Measurements from ENCODE around the gene EIF4E1B. TPM values are rescaled to one million over a fixed set of nuclear protein-coding genes. Genes with fewer than 3 reads are reported as not detected.

Gene EIF4E1B
- polyA plus RNA-seq, 2 donors = not detected

GRCh38 chr5:176624938-176625337 is 5.5 kb upstream of the EIF4E1B start:
- Histone ChIP-seq H3K27me3 (ENCODE audit: control insufficient read depth in 1 of 2, insufficient read depth in 2 of 2, low read length in 2 of 2) (peaks cover 0 to 14% of the 10 kb centered on the region in 2 donors), H3K4me3 (ENCODE audit: low read depth in 1 of 2, low read length in 2 of 2) (no peak overlapping the region), H3K27ac (ENCODE audit: low read depth in 2 of 2, low read length in 1 of 2) (no peak overlapping the region), H3K36me3 (ENCODE audit: control insufficient read depth in 2 of 2, insufficient read depth in 2 of 2, low read length in 1 of 2) (no peaks in the 10 kb centered on the region), H3K9me3 (ENCODE audit: control insufficient read depth in 2 of 2, insufficient read depth in 1 of 2, low read depth in 1 of 2, low read length in 1 of 2) (no peaks in the 10 kb centered on the region), H3K4me1 (ENCODE audit: control insufficient read depth in 2 of 2, insufficient read depth in 2 of 2, low read length in 1 of 2) (peaks cover 9 to 10% of the 10 kb centered on the region in 2 donors)
- WGBS, 2 donors = 65 to 66% methylated on average over 9 of the region's 9 CpGs

GRCh38 chr5:176625512-176625911 is 5.0 kb upstream of the EIF4E1B start:
- H3K27ac ChIP-seq (ENCODE audit: low read depth in 2 of 2, low read length in 1 of 2) = no peak overlapping the region
- H3K9me3 ChIP-seq (ENCODE audit: control insufficient read depth in 2 of 2, insufficient read depth in 1 of 2, low read depth in 1 of 2, low read length in 1 of 2) = no peaks in the 10 kb centered on the region
- no peak overlapping the region for H3K4me3 ChIP-seq (ENCODE audit: low read depth in 1 of 2, low read length in 2 of 2)
- 63 to 66% methylated on average over 2 of the region's 2 CpGs for WGBS, 2 donors
- H3K4me1 ChIP-seq (ENCODE audit: control insufficient read depth in 2 of 2, insufficient read depth in 2 of 2, low read length in 1 of 2) = peaks cover 12% of the 10 kb centered on the region in 2 donors
- no peaks in the 10 kb centered on the region for H3K36me3 ChIP-seq (ENCODE audit: control insufficient read depth in 2 of 2, insufficient read depth in 2 of 2, low read length in 1 of 2)
- peaks cover 0 to 9% of the 10 kb centered on the region in 2 donors for H3K27me3 ChIP-seq (ENCODE audit: control insufficient read depth in 1 of 2, insufficient read depth in 2 of 2, low read length in 2 of 2)

GRCh38 chr5:176625966-176626875 is 4.3 kb upstream of the EIF4E1B start:
- H3K27ac ChIP-seq (ENCODE audit: low read depth in 2 of 2, low read length in 1 of 2) = no peak overlapping the region
- no peak overlapping the region for H3K4me3 ChIP-seq (ENCODE audit: low read depth in 1 of 2, low read length in 2 of 2)
- peaks cover 12 to 16% of the 10 kb centered on the region in 2 donors for H3K4me1 ChIP-seq (ENCODE audit: control insufficient read depth in 2 of 2, insufficient read depth in 2 of 2, low read length in 1 of 2)
- H3K27me3 ChIP-seq (ENCODE audit: control insufficient read depth in 1 of 2, insufficient read depth in 2 of 2, low read length in 2 of 2) = peaks cover 0 to 7% of the 10 kb centered on the region in 2 donors
- no peaks in the 10 kb centered on the region for H3K9me3 ChIP-seq (ENCODE audit: control insufficient read depth in 2 of 2, insufficient read depth in 1 of 2, low read depth in 1 of 2, low read length in 1 of 2)
- no peaks in the 10 kb centered on the region for H3K36me3 ChIP-seq (ENCODE audit: control insufficient read depth in 2 of 2, insufficient read depth in 2 of 2, low read length in 1 of 2)
- 36 to 40% methylated on average over 25 of the region's 25 CpGs for WGBS, 2 donors

GRCh38 chr5:176626876-176627236 is 3.6 kb upstream of the EIF4E1B start:
- H3K27me3 ChIP-seq (ENCODE audit: control insufficient read depth in 1 of 2, insufficient read depth in 2 of 2, low read length in 2 of 2) = peaks cover 0 to 7% of the 10 kb centered on the region in 2 donors
- H3K4me1 ChIP-seq (ENCODE audit: control insufficient read depth in 2 of 2, insufficient read depth in 2 of 2, low read length in 1 of 2) = peaks cover 12 to 16% of the 10 kb centered on the region in 2 donors
- no peak overlapping the region for H3K27ac ChIP-seq (ENCODE audit: low read depth in 2 of 2, low read length in 1 of 2)
- H3K9me3 ChIP-seq (ENCODE audit: control insufficient read depth in 2 of 2, insufficient read depth in 1 of 2, low read depth in 1 of 2, low read length in 1 of 2) = no peaks in the 10 kb centered on the region
- H3K36me3 ChIP-seq (ENCODE audit: control insufficient read depth in 2 of 2, insufficient read depth in 2 of 2, low read length in 1 of 2) = no peaks in the 10 kb centered on the region
- H3K4me3 ChIP-seq (ENCODE audit: low read depth in 1 of 2, low read length in 2 of 2) = no peak overlapping the region
- WGBS, 2 donors = 35 to 38% methylated on average over 7 of the region's 7 CpGs

- no peak overlapping the region for H3K27ac ChIP-seq (ENCODE audit: low read depth in 2 of 2, low read length in 1 of 2)
- no peaks in the 10 kb centered on the region for H3K36me3 ChIP-seq (ENCODE audit: control insufficient read depth in 2 of 2, insufficient read depth in 2 of 2, low read length in 1 of 2)
- H3K4me1 ChIP-seq (ENCODE audit: control insufficient read depth in 2 of 2, insufficient read depth in 2 of 2, low read length in 1 of 2) = peaks cover 12 to 16% of the 10 kb centered on the region in 2 donors
- H3K27me3 ChIP-seq (ENCODE audit: control insufficient read depth in 1 of 2, insufficient read depth in 2 of 2, low read length in 2 of 2) = peaks cover 0 to 7% of the 10 kb centered on the region in 2 donors
- H3K9me3 ChIP-seq (ENCODE audit: control insufficient read depth in 2 of 2, insufficient read depth in 1 of 2, low read depth in 1 of 2, low read length in 1 of 2) = no peaks in the 10 kb centered on the region
- no peak overlapping the region for H3K4me3 ChIP-seq (ENCODE audit: low read depth in 1 of 2, low read length in 2 of 2)
- 62 to 75% methylated on average over 5 of the region's 5 CpGs for WGBS, 2 donors
These were observed 2.9 kb upstream of the EIF4E1B start for GRCh38 chr5:176627582-176627981.

GRCh38 chr5:176628406-176629228 is 1.9 kb upstream of the EIF4E1B start:
- Histone ChIP-seq H3K4me3 (ENCODE audit: low read depth in 1 of 2, low read length in 2 of 2) (no peak overlapping the region), H3K27ac (ENCODE audit: low read depth in 2 of 2, low read length in 1 of 2) (no peak overlapping the region), H3K36me3 (ENCODE audit: control insufficient read depth in 2 of 2, insufficient read depth in 2 of 2, low read length in 1 of 2) (no peaks in the 10 kb centered on the region), H3K27me3 (ENCODE audit: control insufficient read depth in 1 of 2, insufficient read depth in 2 of 2, low read length in 2 of 2) (peaks cover 0 to 7% of the 10 kb centered on the region in 2 donors), H3K4me1 (ENCODE audit: control insufficient read depth in 2 of 2, insufficient read depth in 2 of 2, low read length in 1 of 2) (peaks cover 12 to 16% of the 10 kb centered on the region in 2 donors), H3K9me3 (ENCODE audit: control insufficient read depth in 2 of 2, insufficient read depth in 1 of 2, low read depth in 1 of 2, low read length in 1 of 2) (no peaks in the 10 kb centered on the region)
- 50 to 52% methylated on average over 13 of the region's 13 CpGs for WGBS, 2 donors

- 8 to 9% methylated on average over 33 to 34 of the region's 34 CpGs for WGBS, 2 donors
- peaks cover 0 to 7% of the 10 kb centered on the region in 2 donors for H3K27me3 ChIP-seq (ENCODE audit: control insufficient read depth in 1 of 2, insufficient read depth in 2 of 2, low read length in 2 of 2)
These were observed 1.1 kb upstream of the EIF4E1B start for GRCh38 chr5:176629317-176629852.

GRCh38 chr5:176630681-176631222 is 277 bp downstream of the EIF4E1B start:
- H3K4me1 ChIP-seq (ENCODE audit: control insufficient read depth in 2 of 2, insufficient read depth in 2 of 2, low read length in 1 of 2) = peaks cover 12 to 16% of the 10 kb centered on the region in 2 donors
- H3K36me3 ChIP-seq (ENCODE audit: control insufficient read depth in 2 of 2, insufficient read depth in 2 of 2, low read length in 1 of 2) = no peaks in the 10 kb centered on the region
- no peak overlapping the region for H3K27ac ChIP-seq (ENCODE audit: low read depth in 2 of 2, low read length in 1 of 2)
- H3K27me3 ChIP-seq (ENCODE audit: control insufficient read depth in 1 of 2, insufficient read depth in 2 of 2, low read length in 2 of 2) = peaks cover 0 to 7% of the 10 kb centered on the region in 2 donors
- H3K4me3 ChIP-seq (ENCODE audit: low read depth in 1 of 2, low read length in 2 of 2) = peak overlapping the region in 1 of 2 donors; percentile 17
- WGBS, 2 donors = 6 to 10% methylated on average over 20 of the region's 20 CpGs
- peaks cover 0 to 3% of the 10 kb centered on the region in 2 donors for H3K9me3 ChIP-seq (ENCODE audit: control insufficient read depth in 2 of 2, insufficient read depth in 1 of 2, low read depth in 1 of 2, low read length in 1 of 2)

More at GRCh38 chr5:176629317-176629852, 1.1 kb upstream of the EIF4E1B start:
- Histone ChIP-seq H3K27ac (ENCODE audit: low read depth in 2 of 2, low read length in 1 of 2) (no peak overlapping the region), H3K36me3 (ENCODE audit: control insufficient read depth in 2 of 2, insufficient read depth in 2 of 2, low read length in 1 of 2) (no peaks in the 10 kb centered on the region), H3K9me3 (ENCODE audit: control insufficient read depth in 2 of 2, insufficient read depth in 1 of 2, low read depth in 1 of 2, low read length in 1 of 2) (no peaks in the 10 kb centered on the region), H3K4me3 (ENCODE audit: low read depth in 1 of 2, low read length in 2 of 2) (no peak overlapping the region), H3K4me1 (ENCODE audit: control insufficient read depth in 2 of 2, insufficient read depth in 2 of 2, low read length in 1 of 2) (peaks cover 12 to 16% of the 10 kb centered on the region in 2 donors)
